Measurements from ENCODE around the gene OR2T33.
"Not testable (repeated sequence)": the region's sequence is repeated elsewhere in the genome, so short reads cannot be mapped to it uniquely, and the experiment has no call there.

Gene OR2T33, protein sequence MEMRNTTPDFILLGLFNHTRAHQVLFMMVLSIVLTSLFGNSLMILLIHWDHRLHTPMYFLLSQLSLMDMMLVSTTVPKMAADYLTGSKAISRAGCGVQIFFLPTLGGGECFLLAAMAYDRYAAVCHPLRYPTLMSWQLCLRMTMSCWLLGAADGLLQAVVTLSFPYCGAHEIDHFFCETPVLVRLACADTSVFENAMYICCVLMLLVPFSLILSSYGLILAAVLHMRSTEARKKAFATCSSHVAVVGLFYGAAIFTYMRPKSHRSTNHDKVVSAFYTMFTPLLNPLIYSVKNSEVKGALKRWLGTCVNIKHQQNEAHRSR

GRCh38 chr1:248277876-248278275 is at the start of gene OR2T33:
Gene OR2T33 (minus strand): TSS chr1:248277976. CDS start chr1:248273814, 4,162 bp downstream.
- no peak for DNase-seq

- DNase-seq = no peak
These were observed 46.7 kb upstream of the OR2T33 start, which contains the start of gene OR2M7 for GRCh38 chr1:248324468-248324867. Gene OR2M7 (minus strand): TSS chr1:248324568. CDS start chr1:248324568, 0 bp downstream.

GRCh38 chr1:248316796-248317195 is 39.0 kb upstream of the OR2T33 start:
- no peak for DNase-seq

DNA sequence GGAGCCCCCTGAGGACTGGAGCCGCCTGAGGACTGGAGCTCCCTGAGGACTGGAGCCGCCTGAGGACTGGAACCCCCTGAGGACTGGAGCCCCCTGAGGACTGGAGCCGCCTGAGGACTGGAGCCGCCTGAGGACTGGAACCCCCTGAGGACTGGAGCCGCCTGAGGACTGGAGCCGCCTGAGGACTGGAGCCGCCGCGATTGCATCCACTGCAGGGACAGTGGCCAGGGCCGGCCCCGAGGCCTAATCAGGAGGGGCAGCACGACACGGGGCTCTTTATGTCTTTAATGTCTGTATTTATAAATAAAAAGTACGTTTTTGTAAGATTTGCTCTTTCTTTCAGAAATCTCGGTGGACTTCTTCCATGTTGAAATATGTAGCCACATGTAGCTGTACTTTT is 29.0 kb upstream of the OR2T33 start:
- not testable (repeated sequence) for DNase-seq

GRCh38 chr1:248306103-248306502 is 28.3 kb upstream of the OR2T33 start:
- DNase-seq = no peak

DNA sequence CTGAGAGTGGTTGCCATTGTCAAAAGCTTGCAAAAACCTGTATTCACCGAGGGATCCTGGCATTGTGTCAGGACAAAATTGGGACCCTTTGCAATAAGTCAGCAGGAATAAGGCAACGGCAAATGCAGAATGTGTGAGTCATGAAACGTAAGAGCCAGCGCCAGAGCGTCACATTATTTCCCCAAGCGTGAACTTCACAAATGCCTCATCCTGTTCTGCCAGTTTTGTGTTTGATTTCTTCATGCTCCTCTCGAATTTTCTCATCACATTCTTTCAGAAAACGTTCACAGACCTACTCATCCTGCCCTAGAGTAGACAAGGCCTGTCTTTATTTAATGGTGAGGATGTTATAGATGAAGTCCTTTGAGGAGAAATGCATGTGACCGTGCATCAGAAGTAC is 27.9 kb upstream of the OR2T33 start:
- DNase-seq = not testable (repeated sequence)

DNA sequence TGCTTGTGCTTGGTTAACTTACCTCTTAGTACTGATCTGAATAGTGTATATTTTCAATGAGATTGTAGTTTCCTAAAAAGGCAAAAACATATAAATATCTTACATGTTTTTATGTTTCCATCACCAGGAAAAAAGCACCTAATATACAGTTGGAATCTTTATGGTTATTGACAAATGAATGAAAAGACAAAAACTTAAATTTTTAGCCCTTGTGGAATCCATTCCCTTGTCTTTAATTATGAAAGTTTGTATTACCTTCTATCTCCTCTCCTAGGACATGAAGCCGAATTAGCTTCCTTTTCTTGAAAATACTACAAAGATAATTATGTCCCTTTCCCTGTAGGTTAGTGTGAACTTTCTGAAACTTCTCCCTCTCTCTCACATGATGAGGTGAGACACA is 25.5 kb upstream of the OR2T33 start, which contains the start of gene OR2T12:
Gene OR2T12, minus strand, starts transcription at position 101 of the 400 bp plus-strand sequence. CDS start 7,846 bp downstream, outside the sequence.
- no peak for DNase-seq

- DNase-seq = no peak
These were observed 10.6 kb upstream of the OR2T33 start for GRCh38 chr1:248288391-248288790.

- DNase-seq = not testable (repeated sequence)
These were observed 4.6 kb downstream of the OR2T33 start for GRCh38 chr1:248273225-248273624.

GRCh38 chr1:248268178-248268577 is 9.6 kb downstream of the OR2T33 start:
- no peak for DNase-seq

DNA sequence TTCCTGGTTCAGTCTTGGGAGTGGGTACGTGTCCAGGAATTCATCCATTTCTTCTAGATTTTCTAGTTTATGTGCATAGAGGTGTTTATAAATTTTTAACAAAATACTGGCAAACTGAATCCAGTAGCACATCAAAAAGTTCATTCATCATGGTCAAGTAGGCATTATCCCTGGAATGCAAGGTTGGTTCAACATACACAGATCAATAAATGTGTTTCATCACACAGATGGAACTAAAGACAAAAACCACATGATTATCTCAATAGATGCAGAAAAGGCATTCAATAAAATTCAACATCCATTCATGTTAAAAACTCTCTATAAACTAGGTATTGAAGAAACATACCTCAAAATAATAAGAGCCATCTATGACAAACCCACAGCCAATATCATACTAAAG is 18.5 kb downstream of the OR2T33 start:
- not testable (repeated sequence) for DNase-seq

DNA sequence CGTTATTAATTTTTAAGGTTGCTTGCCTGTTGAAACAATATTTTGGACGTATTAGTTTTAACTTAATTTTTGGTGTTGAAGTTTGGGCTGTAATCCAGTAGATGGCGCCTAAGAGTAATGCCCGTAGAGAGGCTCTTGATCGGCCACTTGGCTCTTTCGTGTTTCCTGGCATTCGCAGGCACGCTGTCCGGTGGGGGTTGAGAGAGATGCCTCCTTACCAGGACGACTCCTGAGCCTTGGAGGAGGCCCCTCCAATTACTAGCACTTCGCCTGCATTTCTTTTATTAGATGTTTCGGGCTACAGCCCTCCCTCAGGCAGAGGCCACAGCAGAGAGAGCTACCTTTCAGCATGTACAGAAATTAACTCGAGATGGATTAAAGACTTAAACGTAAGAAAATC is 34.6 kb downstream of the OR2T33 start:
- peak; percentile 48 for DNase-seq

- DNase-seq = no peak
These were observed 38.3 kb downstream of the OR2T33 start for GRCh38 chr1:248239478-248239877.

DNA sequence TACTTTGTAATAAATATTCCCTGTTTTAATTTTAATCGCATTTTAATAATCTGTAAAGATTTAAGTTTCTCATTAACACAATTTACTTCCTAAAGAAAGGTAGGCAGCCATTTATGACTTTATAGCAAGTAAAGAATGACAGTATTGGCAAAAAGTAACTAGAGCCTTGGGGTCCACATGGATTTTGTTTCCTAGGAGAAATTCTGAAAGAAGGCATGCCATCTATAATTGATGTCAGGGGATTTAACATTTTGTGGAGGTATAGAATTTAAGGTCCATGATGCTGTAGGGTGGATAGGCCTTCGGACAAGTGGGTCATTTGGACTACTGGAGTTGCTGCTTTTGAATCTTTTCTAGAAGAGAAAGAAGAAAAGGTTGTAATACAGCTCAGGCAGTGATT is 46.7 kb downstream of the OR2T33 start, which contains the start of gene OR2M4:
Gene OR2M4, plus strand, starts transcription at position 301 of the 400 bp plus-strand sequence. CDS start 7,512 bp downstream, outside the sequence.
- no peak for DNase-seq

DNA sequence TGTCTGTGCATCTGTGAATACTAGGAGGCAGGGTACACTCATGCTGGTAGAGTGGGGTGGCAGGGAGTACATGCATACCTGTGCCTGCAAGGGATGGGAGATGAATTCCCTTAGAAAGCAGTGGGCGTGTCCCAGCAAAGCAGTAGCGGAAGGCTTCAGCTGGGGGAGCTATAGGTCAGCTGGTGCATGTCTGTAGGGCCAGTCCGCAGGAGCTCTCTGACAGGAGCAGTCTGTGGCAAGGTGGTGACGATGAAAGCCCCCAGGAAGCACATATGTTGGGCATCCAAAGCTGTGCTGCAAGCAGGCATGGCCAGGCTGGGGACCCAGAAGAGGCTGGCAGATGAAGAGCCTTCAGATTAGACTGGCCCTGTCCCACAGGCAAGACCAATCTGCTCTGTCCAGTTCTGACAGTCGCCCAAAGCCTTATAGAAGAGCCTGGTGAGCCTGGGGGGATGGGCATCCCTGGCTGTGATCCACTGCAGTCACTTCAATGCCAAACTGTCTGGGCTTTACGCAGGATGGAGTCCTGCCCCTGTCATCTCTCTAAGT is 48.3 kb downstream of the OR2T33 start:
- DNase-seq = no peak

GRCh38 chr1:248225537-248225936 is 52.2 kb downstream of the OR2T33 start:
- DNase-seq = no peak
